B cell (primary cell): ENCODE data around the gene UNC79. TPM values are rescaled to one million over a fixed set of nuclear protein-coding genes. Genes with fewer than 3 reads are reported as not detected.

Experiments used
- ATAC-seq: fragments of 200-7000 bp; cut with Tn5 transposase; one replicate; pipeline ENCODE4 v1.10.0; 2021; ENCODE audit warnings: low read depth, mild to moderate bottlenecking, moderate number of reproducible peaks, moderate library complexity
- CTCF ChIA-PET: fragments of 350-600 bp; sonication (Branson Sonifier 250); formaldehyde crosslinking; loops from one replicate; lab custom pipeline; 2021; ENCODE audit warnings: antibody characterized with exemption, inconsistent platforms; lab: Charles Lee
- POLR2A ChIA-PET: fragments of 350-600 bp; sonication (Branson Sonifier 250); formaldehyde crosslinking; loops from one replicate; lab custom pipeline; 2021; ENCODE audit warnings: antibody characterized with exemption; lab: Charles Lee
- DNase-seq: peaks from one replicate; pipeline ENCODE4 v3.0.0; 2013
- H2AFZ ChIP-seq: 2 replicates; pipeline ENCODE4 v1.6.1; 2012; ENCODE audit warnings: mild to moderate bottlenecking, low read depth, low read length; ENCODE audit not compliant: insufficient read depth, poor library complexity, severe bottlenecking
- H3K27ac ChIP-seq, 2 donors: 1 replicate in 1 of 2; 2 replicates in 1 of 2; pipeline ENCODE4 v1.5.1; 2012 to 2013; ENCODE audit warnings: low read length in 2 of 2, mild to moderate bottlenecking in 2 of 2, moderate library complexity in 1 of 2
- H3K27me3 ChIP-seq, 4 experiments: fragments of 200-600 bp in 1 of 4; sonication (generic) in 1 of 4; replicated peaks in 1 of 4; 1 replicate in 2 of 4; 2 replicates in 2 of 4; pipeline versions ENCODE4 v1.6.1 to v1.7.0; 2013 to 2016; ENCODE audit warnings: low read length in 3 of 4, mild to moderate bottlenecking in 2 of 4, mixed read lengths in 1 of 4, moderate library complexity in 1 of 4; ENCODE audit not compliant: insufficient read depth in 4 of 4, control insufficient read depth in 3 of 4; ENCODE audit errors: control extremely low read depth in 1 of 4
- H3K36me3 ChIP-seq, 2 experiments: replicated peaks in 1 of 2; 1 replicate in 1 of 2; 2 replicates in 1 of 2; pipeline versions ENCODE4 v1.6.1 to v1.7.1; 2013; ENCODE audit warnings: low read length in 1 of 2; ENCODE audit not compliant: insufficient read depth in 2 of 2, control insufficient read depth in 1 of 2; ENCODE audit errors: control extremely low read depth in 1 of 2, extremely low read depth in 1 of 2
- H3K4me1 ChIP-seq, 2 donors: fragments of 200-600 bp in 1 of 2; sonication (generic) in 1 of 2; 1 replicate in 1 of 2; 2 replicates in 1 of 2; pipeline versions ENCODE4 v1.5.1 to v1.6.1; 2013 to 2017; ENCODE audit warnings: low read length in 2 of 2; ENCODE audit not compliant: control insufficient read depth in 2 of 2, insufficient read depth in 2 of 2
- H3K4me2 ChIP-seq: replicated peaks from 2 replicates; pipeline ENCODE3; 2012; ENCODE audit warnings: mild to moderate bottlenecking, low read depth, low read length; ENCODE audit not compliant: poor library complexity, severe bottlenecking
- H3K4me3 ChIP-seq, 5 experiments: fragments of 200-600 bp in 1 of 5; sonication (generic) in 1 of 5; 1 replicate in 3 of 5; 2 replicates in 2 of 5; pipeline versions ENCODE4 v1.5.1 to v1.7.0; 2011 to 2016; ENCODE audit warnings: low read length in 4 of 5, mild to moderate bottlenecking in 4 of 5, low read depth in 2 of 5, control low read depth in 1 of 5, moderate library complexity in 1 of 5; ENCODE audit not compliant: insufficient read depth in 1 of 5; ENCODE audit errors: control extremely low read depth in 1 of 5, extremely low read depth in 1 of 5
- H3K79me2 ChIP-seq: fragments of 200-600 bp; sonication (generic); one replicate; pipeline ENCODE4 v1.6.0; 2016; ENCODE audit warnings: low read length; ENCODE audit not compliant: control insufficient read depth, insufficient read depth
- H3K9ac ChIP-seq: fragments of 200-600 bp; sonication (generic); 2 replicates; pipeline ENCODE4 v1.6.1; 2017; ENCODE audit warnings: mild to moderate bottlenecking, low read length, moderate library complexity
- H3K9me3 ChIP-seq, 3 donors: one replicate each; pipeline versions ENCODE4 v1.6.1 to v1.7.1; 2013; ENCODE audit warnings: low read length in 2 of 3; ENCODE audit not compliant: control insufficient read depth in 2 of 3, insufficient read depth in 1 of 3; ENCODE audit errors: control extremely low read depth in 1 of 3
- H4K20me1 ChIP-seq: 2 replicates; pipeline ENCODE4 v1.6.0; 2012; ENCODE audit warnings: mild to moderate bottlenecking, low read length; ENCODE audit not compliant: insufficient read depth, control insufficient read depth, poor library complexity, severe bottlenecking
- H3K27ac Mint-ChIP-seq: one replicate; pipeline ENCODE4 v1.8.0; 2021; ENCODE audit warnings: mixed read lengths
- H3K27me3 Mint-ChIP-seq: one replicate; pipeline ENCODE4 v1.8.0; 2021; ENCODE audit warnings: mixed read lengths
- H3K4me1 Mint-ChIP-seq: one replicate; pipeline ENCODE4 v1.8.0; 2021; ENCODE audit warnings: mixed read lengths
- H3K4me3 Mint-ChIP-seq: one replicate; pipeline ENCODE4 v1.8.0; 2021; ENCODE audit warnings: mixed read lengths
- H3K9me3 Mint-ChIP-seq: one replicate; pipeline ENCODE4 v1.8.0; 2022; ENCODE audit warnings: mixed read lengths; ENCODE audit not compliant: insufficient read depth
- CTCF ChIP-seq: fragments of 200-600 bp; IDR thresholded peaks from one replicate; pipeline ENCODE4 v1.8.0; 2022; ENCODE audit warnings: antibody characterized with exemption, mild to moderate bottlenecking
- EZH2 ChIP-seq: IDR thresholded peaks from 2 replicates; pipeline ENCODE4 v1.6.1; 2012; ENCODE audit warnings: borderline replicate concordance, low read depth, mild to moderate bottlenecking, moderate library complexity, low read length; ENCODE audit not compliant: insufficient read depth, poor library complexity, severe bottlenecking
- WGBS: methylation state at CpG from one replicate; pipeline ENCODE4 v1.1.5; 2013; ENCODE audit warnings: missing lambda C conversion rate; ENCODE audit not compliant: insufficient coverage; 5-methylcytosine and 5-hydroxymethylcytosine counted together
- intact Hi-C: fragments of 100-400 bp; cut with micrococcal nuclease; formaldehyde crosslinking; loops from one replicate; pipeline ENCODE4 v1.10.0; 2022
- polyA plus RNA-seq: library from polyadenylated mRNA; depleted of rRNA; stranded (reverse); fragments of >200 nt; gene quantifications from 2 replicates; pipeline ENCODE4 v1.2.3, GENCODE V29; 2012
- total RNA-seq, 2 donors: library from RNA; stranded (reverse); fragments of 120-200 nt in 1 of 2; gene quantifications; 1 replicate in 1 of 2; 2 replicates in 1 of 2; pipeline versions ENCODE4 v1.2.3 to v1.2.4, GENCODE V29; 2013 to 2022

Gene UNC79
- total and polyA plus RNA-seq, 2 donors (not counting 1 experiment from before 2014, with no cell fraction given): 0.04 to 0.15 TPM

GRCh38 chr14:93480867-93481266 is 50.1 kb downstream of the UNC79 start:
- no peaks in the 10 kb centered on the region for H3K36me3 ChIP-seq
- Mint-ChIP-seq H3K4me1 (no peaks in the 10 kb centered on the region), H3K27ac (no peak overlapping the region), H3K4me3 (no peak overlapping the region), H3K27me3 (peaks cover 20% of the 10 kb centered on the region), H3K9me3 (no peaks in the 10 kb centered on the region)
- POLR2A ChIA-PET: no interaction called here
- no peaks in the 10 kb centered on the region for H3K4me1 ChIP-seq
- no peak for ATAC-seq
- TF ChIP-seq EZH2: no peak
- TF ChIP-seq CTCF: no peak
- H3K27me3 ChIP-seq: peaks cover 0 to 4% (median 1%) of the 10 kb centered on the region in 4 experiments
- DNase-seq: no peak
- no peaks in the 10 kb centered on the region for H3K9me3 ChIP-seq
- H3K4me3 ChIP-seq: no peak overlapping the region
- no peak overlapping the region for H3K27ac ChIP-seq
- H2AFZ ChIP-seq: no peak overlapping the region
- H3K4me2 ChIP-seq: no peak overlapping the region
- no peaks in the 10 kb centered on the region for H3K79me2 ChIP-seq
- no peaks in the 10 kb centered on the region for H4K20me1 ChIP-seq
- CTCF ChIA-PET: no interaction called here
- H3K9ac ChIP-seq: no peak overlapping the region
- intact Hi-C loops: no loop called here

- H3K27me3 ChIP-seq: peaks cover 0 to 4% (median 1%) of the 10 kb centered on the region in 4 experiments
- H3K4me3 ChIP-seq: no peak overlapping the region
- WGBS: no CpG with 5 or more reads among the region's 2 CpGs
- Mint-ChIP-seq H3K27me3 (peaks cover 16% of the 10 kb centered on the region), H3K9me3 (no peaks in the 10 kb centered on the region), H3K27ac (no peak overlapping the region), H3K4me1 (no peaks in the 10 kb centered on the region), H3K4me3 (no peak overlapping the region)
- no peak for TF ChIP-seq EZH2
- no peaks in the 10 kb centered on the region for H4K20me1 ChIP-seq
- no peak overlapping the region for H2AFZ ChIP-seq
- ChIA-PET CTCF (interaction anchor here (1.0 to 1.5 kb wide), 2 partner anchors 13 to 247 kb away, joined by 3 read pairs; no protein-coding TSS in a partner anchor), POLR2A (no interaction called here)
- H3K36me3 ChIP-seq: no peaks in the 10 kb centered on the region
- H3K79me2 ChIP-seq: no peaks in the 10 kb centered on the region
- no peak for ATAC-seq
- H3K27ac ChIP-seq: no peak overlapping the region
- no peak overlapping the region for H3K9ac ChIP-seq
- intact Hi-C loops: no loop called here
- DNase-seq: no peak
- no peaks in the 10 kb centered on the region for H3K4me1 ChIP-seq
- H3K9me3 ChIP-seq: no peaks in the 10 kb centered on the region
- H3K4me2 ChIP-seq: no peak overlapping the region
Observed at GRCh38 chr14:93481758-93482157, 51.0 kb downstream of the UNC79 start.
